A549 (cell line): ENCODE results near the gene DENND4B.

Experiments used
- BHLHE40 ChIP-seq: IDR thresholded peaks from 2 replicates; pipeline ENCODE4 v1.6.1; 2012; ENCODE audit warnings: low read depth, low read length, inconsistent platforms
- MAFK ChIP-seq: fragments of 450-650 bp; IDR thresholded peaks from 2 replicates; pipeline ENCODE4 v1.6.1; 2014; ENCODE audit not compliant: partially characterized antibody
- MAZ ChIP-seq: fragments of 150-350 bp; IDR thresholded peaks from 2 replicates; pipeline ENCODE4 v1.6.1; 2014; ENCODE audit warnings: antibody characterized with exemption, low read depth, low read length, borderline replicate concordance
- POLR2A ChIP-seq: IDR thresholded peaks from 2 replicates; pipeline ENCODE4 v1.6.1; 2012; ENCODE audit warnings: mild to moderate bottlenecking, low read length
- POLR2AphosphoS2 ChIP-seq: conservative IDR thresholded peaks from 2 replicates; pipeline ENCODE4 v1.6.1; 2012; ENCODE audit warnings: low read length, improper control_type of control experiment, inconsistent platforms

DNA sequence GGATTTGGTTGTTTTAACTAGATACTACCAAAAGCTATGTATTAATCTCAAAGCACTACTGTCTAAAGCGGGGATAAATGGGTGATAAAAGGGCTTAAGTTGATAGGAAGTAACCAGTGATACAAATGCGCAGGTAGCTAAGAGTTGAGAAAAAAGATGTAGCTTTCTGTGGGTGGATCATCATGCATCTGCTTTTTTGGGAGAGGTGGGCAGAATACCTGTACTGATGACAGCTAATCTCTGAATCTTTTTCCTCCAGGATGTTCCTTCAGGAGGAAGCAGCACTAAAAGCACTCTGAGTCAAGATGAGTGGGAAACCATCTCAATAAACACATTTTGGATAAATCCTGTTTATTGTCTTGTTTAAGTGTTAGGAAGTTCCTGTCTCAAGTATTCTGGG lies 45.3 kb upstream of the DENND4B start:
- TF ChIP-seq POLR2A = no peak
- TF ChIP-seq MAFK = no peak
- no peak for TF ChIP-seq BHLHE40
- no peak for TF ChIP-seq MAZ
- TF ChIP-seq POLR2AphosphoS2 = no peak
